Uterus (tissue), 4 donors: ENCODE data around the gene MYBPC1. TPM values are rescaled to one million over a fixed set of nuclear protein-coding genes. Genes with fewer than 3 reads are reported as not detected.

ENCODE experiments used
- DNase-seq, 2 donors: peaks; one replicate each; pipeline ENCODE4 v3.0.0-alpha.2; 2019 to 2020
- H3K27ac ChIP-seq, 2 donors: fragments of 200-600 bp; sonication (generic); 1 replicate in 1 of 2; 2 replicates in 1 of 2; pipeline ENCODE4 v1.5.1; 2016 to 2018
- H3K27me3 ChIP-seq, 2 donors: fragments of 200-600 bp; sonication (generic); one replicate each; pipeline ENCODE4 v1.5.1; 2018 to 2019; ENCODE audit warnings: control low read depth in 1 of 2
- H3K36me3 ChIP-seq, 2 donors: fragments of 200-600 bp; sonication (generic); one replicate each; pipeline ENCODE4 v1.5.1; 2019; ENCODE audit warnings: control low read depth in 1 of 2
- H3K4me1 ChIP-seq, 2 donors: fragments of 200-600 bp; sonication (generic); one replicate each; pipeline ENCODE4 v1.5.1; 2018 to 2019; ENCODE audit warnings: control low read depth in 1 of 2
- H3K4me3 ChIP-seq, 2 donors: fragments of 200-600 bp; sonication (generic); 1 replicate in 1 of 2; 2 replicates in 1 of 2; pipeline ENCODE4 v1.5.1; 2018 to 2019; ENCODE audit warnings: mild to moderate bottlenecking in 1 of 2
- H3K9me3 ChIP-seq, 2 donors: fragments of 200-600 bp; sonication (generic); one replicate each; pipeline ENCODE4 v1.5.1; 2019; ENCODE audit warnings: control low read depth in 1 of 2
- CTCF ChIP-seq, 4 experiments: fragments of 200-600 bp in 2 of 4; fragments of 450-650 bp in 2 of 4; sonication (generic) in 2 of 4; IDR thresholded peaks; one replicate each; pipeline ENCODE4 v1.5.1; 2016 to 2019; ENCODE audit warnings: antibody characterized with exemption in 4 of 4, mild to moderate bottlenecking in 2 of 4, moderate library complexity in 1 of 4
- POLR2A ChIP-seq, 2 donors: fragments of 450-650 bp; IDR thresholded peaks; one replicate each; pipeline ENCODE4 v1.6.1; 2016; ENCODE audit warnings: antibody characterized with exemption in 2 of 2, mild to moderate bottlenecking in 1 of 2, moderate library complexity in 1 of 2
- intact Hi-C: fragments of 100-400 bp; cut with DNase I; formaldehyde crosslinking; loops from one replicate; pipeline ENCODE4 v1.15.1; 2023; ENCODE audit warnings: low total_unique reads
- total RNA-seq, 4 donors: library from RNA; depleted of rRNA in 3 of 4; stranded (reverse); fragments of >200 nt in 3 of 4; gene quantifications; one replicate each; pipeline versions ENCODE4 v1.1.0 to v1.2.4, GENCODE V29; 2014 to 2023
- donor health status: DM: yes; HTN: yes; CAD: no.

The MYBPC1 gene
- total RNA-seq, 4 donors from 2014 or later, result 0.14 to 0.73 TPM; not detected in 2

- intact Hi-C loops, result no loop called here
These were observed 23.7 kb upstream of the MYBPC1 start for GRCh38 chr12:101571105-101571504.

GRCh38 chr12:101573743-101574142, 21.0 kb upstream of the MYBPC1 start:
- H3K36me3 ChIP-seq, result no peaks in the 10 kb centered on the region
- no peaks in the 10 kb centered on the region for H3K4me1 ChIP-seq
- DNase-seq, result no peak
- H3K27me3 ChIP-seq, result no peaks in the 10 kb centered on the region
- no peak overlapping the region for H3K4me3 ChIP-seq
- intact Hi-C loops, result no loop called here
- no peak overlapping the region for H3K27ac ChIP-seq
- no peaks in the 10 kb centered on the region for H3K9me3 ChIP-seq
- TF ChIP-seq CTCF (IDR thresholded peaks at IDR 0.05) (no peak), POLR2A (IDR thresholded peaks at IDR 0.05) (no peak)

More at GRCh38 chr12:101571105-101571504, 23.7 kb upstream of the MYBPC1 start:
- no peak for DNase-seq
- H3K36me3 ChIP-seq, result no peaks in the 10 kb centered on the region
- no peak overlapping the region for H3K27ac ChIP-seq
- H3K9me3 ChIP-seq, result no peaks in the 10 kb centered on the region
- no peak for TF ChIP-seq POLR2A (IDR thresholded peaks at IDR 0.05)
- no peak for TF ChIP-seq CTCF (IDR thresholded peaks at IDR 0.05)
- H3K4me3 ChIP-seq, result no peak overlapping the region
- no peaks in the 10 kb centered on the region for H3K27me3 ChIP-seq
- H3K4me1 ChIP-seq, result no peaks in the 10 kb centered on the region

DNA sequence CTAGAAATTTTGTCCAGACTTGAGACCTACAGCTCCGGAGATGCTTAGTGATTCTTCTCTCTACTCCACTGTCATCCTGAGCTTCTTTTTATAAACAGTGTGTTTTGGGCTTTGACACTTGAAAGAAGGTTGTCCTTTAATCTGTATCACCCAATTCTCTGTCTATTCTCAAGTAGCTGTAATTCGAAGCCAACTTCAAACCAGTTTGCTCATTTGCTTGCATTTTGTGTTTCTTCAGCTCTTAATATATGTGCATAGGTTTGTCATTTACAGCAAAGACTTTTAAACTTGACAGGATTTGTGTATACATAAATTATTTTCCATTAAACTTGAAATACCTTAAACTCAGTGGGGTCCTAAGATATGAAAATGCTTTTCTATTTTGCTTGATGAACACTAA, 16.4 kb upstream of the MYBPC1 start:
- Histone ChIP-seq H3K27me3 (no peaks in the 10 kb centered on the region), H3K4me3 (no peak overlapping the region), H3K36me3 (no peaks in the 10 kb centered on the region), H3K4me1 (no peaks in the 10 kb centered on the region), H3K9me3 (no peaks in the 10 kb centered on the region), H3K27ac (no peak overlapping the region)
- intact Hi-C loops, result no loop called here
- no peak for DNase-seq
- TF ChIP-seq CTCF (IDR thresholded peaks at IDR 0.05) (no peak), POLR2A (IDR thresholded peaks at IDR 0.05) (no peak)

DNA sequence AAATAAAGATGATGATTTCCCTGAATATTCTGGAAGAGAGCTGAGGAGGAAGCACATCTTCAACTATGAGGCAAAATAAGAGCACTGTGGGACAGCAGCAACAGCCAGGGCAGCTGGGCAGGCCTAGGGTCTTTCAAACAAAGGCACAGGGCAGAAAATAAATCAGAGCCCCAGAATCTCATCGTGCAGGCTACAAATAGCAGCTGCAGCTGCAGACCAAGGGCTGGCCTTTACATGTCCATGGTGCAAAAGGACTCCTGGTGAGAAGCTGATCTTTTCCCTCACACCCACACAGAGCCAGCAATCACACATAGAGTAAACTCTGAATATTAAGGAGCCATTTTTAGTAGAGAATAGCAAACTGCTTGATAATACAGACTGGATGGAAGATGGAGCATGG, 13.6 kb upstream of the MYBPC1 start:
- H3K27me3 ChIP-seq, result no peaks in the 10 kb centered on the region
- TF ChIP-seq CTCF (IDR thresholded peaks at IDR 0.05) (no peak), POLR2A (IDR thresholded peaks at IDR 0.05) (no peak)
- H3K27ac ChIP-seq, result no peak overlapping the region
- no peaks in the 10 kb centered on the region for H3K4me1 ChIP-seq
- intact Hi-C loops, result no loop called here
- no peaks in the 10 kb centered on the region for H3K36me3 ChIP-seq
- H3K4me3 ChIP-seq, result no peak overlapping the region
- no peaks in the 10 kb centered on the region for H3K9me3 ChIP-seq
- DNase-seq, result no peak

DNA sequence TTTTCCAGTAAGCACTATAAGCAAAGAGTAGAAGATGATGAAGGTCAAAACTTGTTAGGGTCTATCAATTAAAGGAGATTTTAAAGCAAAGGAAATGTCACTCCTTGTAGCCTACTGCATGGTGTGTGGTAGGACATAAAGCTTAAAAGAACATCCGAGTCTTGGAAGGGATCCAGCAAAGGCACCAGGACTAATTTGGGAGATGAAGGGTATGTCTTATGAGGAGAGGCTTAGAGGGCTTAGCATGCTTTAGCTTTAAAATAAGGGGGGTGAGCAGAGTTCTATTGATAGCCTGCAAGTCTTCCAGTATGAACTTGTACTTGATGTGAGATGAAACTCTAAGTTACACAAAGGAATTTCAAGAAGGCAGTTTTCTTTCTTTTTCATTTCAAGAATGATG, 11.8 kb upstream of the MYBPC1 start:
- H3K9me3 ChIP-seq, result no peaks in the 10 kb centered on the region
- no peak for DNase-seq
- H3K4me3 ChIP-seq, result no peak overlapping the region
- no peaks in the 10 kb centered on the region for H3K27me3 ChIP-seq
- intact Hi-C loops, result no loop called here
- no peak overlapping the region for H3K27ac ChIP-seq
- TF ChIP-seq CTCF (IDR thresholded peaks at IDR 0.05) (no peak), POLR2A (IDR thresholded peaks at IDR 0.05) (no peak)
- no peaks in the 10 kb centered on the region for H3K4me1 ChIP-seq
- H3K36me3 ChIP-seq, result no peaks in the 10 kb centered on the region
